Hematopoietic multipotent progenitor cell treated with erythropoietin and hydrocortisone succinate and interleukin-3 and kit ligand, for 15 days (in vitro differentiated cells): ENCODE results near the gene ARID5A.

Source experiments
- DNase-seq: peaks from one replicate; pipeline ENCODE4 v3.0.0-alpha.2; 2015; ENCODE audit warnings: low spot score

ARID5A gene

GRCh38 chr2:96528006-96528699 lies 8.4 kb upstream of the ARID5A start:
- peak; percentile 59 for DNase-seq

- DNase-seq = no peak
Observed at GRCh38 chr2:96528700-96529375, 7.7 kb upstream of the ARID5A start.

GRCh38 chr2:96529376-96530143 lies 7.0 kb upstream of the ARID5A start:
- DNase-seq = no peak

GRCh38 chr2:96530144-96530430 lies 6.5 kb upstream of the ARID5A start:
- DNase-seq = no peak

- DNase-seq = no peak
Observed at GRCh38 chr2:96530474-96531357, 5.8 kb upstream of the ARID5A start.

- DNase-seq = no peak
Observed at GRCh38 chr2:96531366-96531765, 5.2 kb upstream of the ARID5A start.

GRCh38 chr2:96531872-96532505 lies 4.6 kb upstream of the ARID5A start:
- DNase-seq = peak; percentile 81

- DNase-seq = no peak
Observed at GRCh38 chr2:96532641-96533291, 3.8 kb upstream of the ARID5A start.

- DNase-seq = no peak
Observed at GRCh38 chr2:96533292-96534073, 3.1 kb upstream of the ARID5A start.

- no peak for DNase-seq
Observed at GRCh38 chr2:96534141-96534540, 2.4 kb upstream of the ARID5A start.

- no peak for DNase-seq
Observed at GRCh38 chr2:96534701-96535181, 1.8 kb upstream of the ARID5A start.

- no peak for DNase-seq
Observed at GRCh38 chr2:96535331-96535730, 1.2 kb upstream of the ARID5A start.

- DNase-seq = peak; percentile 12
Observed at GRCh38 chr2:96537066-96537733, 648 bp downstream of the ARID5A start.

- DNase-seq = no peak
Observed at GRCh38 chr2:96537734-96538486, 1.4 kb downstream of the ARID5A start.

- DNase-seq = no peak
Observed at GRCh38 chr2:96538487-96539214, 2.1 kb downstream of the ARID5A start.

GRCh38 chr2:96539215-96539920 lies 2.8 kb downstream of the ARID5A start:
- no peak for DNase-seq

- no peak for DNase-seq
Observed at GRCh38 chr2:96540136-96540535, 3.6 kb downstream of the ARID5A start.
